Stimulated activated naive B cell treated with anti-CD40 and anti-IgM and Interleukin-4, amounts not matched to agents 10 μg/mL and 1 μg/mL and 100 μg/mL, for 72 hours (primary cell): ENCODE data around the gene HOXB9.
A peak's percentile ranks its signal among the peaks of the same experiment; 100 is the strongest.

Source experiments
- ATAC-seq, 2 donors: fragments of 150-1000 bp; cut with Tn5 transposase; replicated peaks; 2 replicates each; pipeline ENCODE4 v1.10.0; 2021; ENCODE audit warnings: moderate library complexity in 1 of 2
- DNase-seq: peaks from one replicate; pipeline ENCODE4 v3.0.0; 2021
- H3K27ac Mint-ChIP-seq: one replicate; pipeline ENCODE4 v1.8.0; 2022; ENCODE audit warnings: mild to moderate bottlenecking, mixed read lengths
- H3K27me3 Mint-ChIP-seq, 2 donors: one replicate each; pipeline ENCODE4 v1.8.0; 2022; ENCODE audit warnings: mixed read lengths in 2 of 2
- H3K36me3 Mint-ChIP-seq, 2 donors: one replicate each; pipeline ENCODE4 v1.8.0; 2022; ENCODE audit warnings: mixed read lengths in 2 of 2, mild to moderate bottlenecking in 1 of 2
- H3K4me1 Mint-ChIP-seq, 2 donors: one replicate each; pipeline ENCODE4 v1.8.0; 2022; ENCODE audit warnings: mixed read lengths in 2 of 2, mild to moderate bottlenecking in 1 of 2
- H3K4me3 Mint-ChIP-seq, 2 donors: one replicate each; pipeline ENCODE4 v1.8.0; 2022; ENCODE audit warnings: mild to moderate bottlenecking in 2 of 2, mixed read lengths in 2 of 2, moderate library complexity in 1 of 2
- H3K9me3 Mint-ChIP-seq, 2 donors: one replicate each; pipeline ENCODE4 v1.8.0; 2022; ENCODE audit warnings: mixed read lengths in 2 of 2, mild to moderate bottlenecking in 1 of 2

HOXB9 gene

GRCh38 chr17:48626245-48627117 lies at the start of gene HOXB9:
Gene HOXB9, minus strand, starts transcription at chr17:48626358. Its CDS starts 89 bp downstream, at chr17:48626269.
- no peaks in the 10 kb centered on the region for H3K36me3 Mint-ChIP-seq
- no peak for DNase-seq
- peaks cover 9 to 19% of the 10 kb centered on the region in 2 donors for H3K4me1 Mint-ChIP-seq
- peak within 1 kb of the TSS; percentile 78 to 89 for H3K4me3 Mint-ChIP-seq
- H3K27ac Mint-ChIP-seq = peak within 1 kb of the TSS; percentile 90
- H3K27me3 Mint-ChIP-seq = peaks cover 76 to 92% of the 10 kb centered on the region in 2 donors
- no peaks in the 10 kb centered on the region for H3K9me3 Mint-ChIP-seq
- ATAC-seq = no peak

GRCh38 chr17:48672340-48672739 lies 46.2 kb upstream of the HOXB9 start:
- DNase-seq (no peak), ATAC-seq (no peak)
- no peak overlapping the region for H3K27ac Mint-ChIP-seq
- H3K27me3 Mint-ChIP-seq = peaks cover 41 to 52% of the 10 kb centered on the region in 2 donors
- peaks cover 2 to 6% of the 10 kb centered on the region in 2 donors for H3K4me1 Mint-ChIP-seq
- H3K9me3 Mint-ChIP-seq = no peaks in the 10 kb centered on the region
- no peak overlapping the region for H3K4me3 Mint-ChIP-seq
- no peaks in the 10 kb centered on the region for H3K36me3 Mint-ChIP-seq

DNA sequence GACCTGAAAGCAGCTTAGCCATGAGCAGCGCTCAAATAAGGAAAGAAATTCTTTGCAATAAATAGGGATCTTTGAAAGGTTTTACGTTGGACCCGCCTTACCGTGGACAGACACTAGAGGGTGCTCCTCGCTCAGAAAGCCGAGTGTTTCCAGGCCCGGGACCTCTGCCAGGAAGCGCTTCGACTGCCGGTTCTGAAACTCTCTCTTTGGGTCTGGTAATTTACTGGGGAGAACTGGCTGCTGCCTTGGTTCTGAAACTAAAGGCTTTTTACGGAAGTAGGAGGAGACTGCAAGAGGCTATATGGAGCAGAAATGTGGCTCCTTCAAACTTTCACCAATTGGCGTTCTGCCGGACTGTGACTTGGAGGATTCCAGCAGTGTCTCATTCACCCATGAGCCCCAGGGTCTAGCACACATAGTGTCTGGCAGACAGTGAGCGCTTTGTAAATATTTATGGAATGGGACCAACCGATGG lies 45.6 kb upstream of the HOXB9 start:
- Mint-ChIP-seq H3K27me3 (peaks cover 39 to 49% of the 10 kb centered on the region in 2 donors), H3K36me3 (no peaks in the 10 kb centered on the region), H3K4me3 (peak overlapping the region; percentile 58 to 65), H3K4me1 (peaks cover 2 to 6% of the 10 kb centered on the region in 2 donors), H3K27ac (peak overlapping the region; percentile 51), H3K9me3 (no peaks in the 10 kb centered on the region)
- peak; percentile 20 for DNase-seq
- peak; percentile 45 to 47 for ATAC-seq

DNA sequence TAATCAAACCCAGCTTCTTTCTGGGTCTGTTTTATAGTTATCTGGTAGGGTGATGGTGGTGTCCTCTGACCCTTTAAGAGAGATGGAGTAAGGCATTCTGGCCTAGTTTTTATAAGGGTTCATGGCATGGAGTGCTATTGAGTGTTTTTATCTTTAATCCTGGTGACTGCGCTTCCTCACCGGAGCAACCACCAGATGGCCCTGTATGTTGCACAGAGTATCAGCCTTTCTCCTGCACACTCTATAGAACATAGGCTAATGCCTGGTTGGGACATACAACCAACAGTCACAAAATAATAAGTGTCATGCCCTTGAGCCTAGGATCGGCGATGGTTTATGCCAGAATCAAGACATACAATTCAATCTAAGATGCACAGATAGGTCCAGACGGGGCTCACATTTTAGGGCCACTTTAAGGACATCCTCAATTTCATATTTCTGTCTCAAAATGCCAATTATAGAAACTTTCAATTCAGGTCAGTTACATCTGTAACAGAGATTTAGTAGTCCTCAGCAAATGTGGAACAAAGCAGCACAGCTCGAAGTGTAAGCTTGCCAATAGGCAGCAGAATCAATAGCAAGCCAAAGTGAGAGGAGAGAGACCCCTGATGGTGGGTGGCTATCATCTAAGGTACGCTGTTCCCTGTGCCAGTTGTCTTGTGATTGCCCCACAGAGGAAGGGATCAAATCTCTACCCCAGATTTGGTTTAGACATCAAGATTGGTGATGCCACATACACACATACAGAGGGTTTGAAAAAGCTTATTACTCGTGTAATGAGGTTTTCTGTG lies 37.2 kb upstream of the HOXB9 start:
- H3K27me3 Mint-ChIP-seq = peaks cover 29 to 42% of the 10 kb centered on the region in 2 donors
- no peak overlapping the region for H3K27ac Mint-ChIP-seq
- no peaks in the 10 kb centered on the region for H3K4me1 Mint-ChIP-seq
- H3K9me3 Mint-ChIP-seq = no peaks in the 10 kb centered on the region
- no peaks in the 10 kb centered on the region for H3K36me3 Mint-ChIP-seq
- DNase-seq = no peak
- no peak for ATAC-seq
- H3K4me3 Mint-ChIP-seq = no peak overlapping the region

DNA sequence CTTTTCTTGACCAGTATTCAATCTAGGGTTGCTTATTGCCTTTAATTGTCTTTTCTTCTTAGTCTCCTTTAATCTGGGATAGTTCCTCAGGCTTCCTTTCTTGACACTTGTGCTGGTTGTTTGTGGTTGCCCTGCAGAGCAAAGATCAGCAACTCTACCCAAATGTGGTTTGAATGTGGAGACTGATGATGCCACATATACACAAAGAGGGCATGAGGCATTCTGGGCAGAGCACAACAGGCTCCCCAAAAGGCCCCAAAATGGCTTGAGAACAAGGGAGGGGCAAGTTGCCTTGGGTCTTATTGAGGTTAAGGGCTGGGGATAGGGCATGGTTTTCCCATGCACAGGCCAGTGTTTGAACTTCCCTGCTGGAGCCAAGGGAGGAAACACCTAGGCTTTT lies 29.8 kb upstream of the HOXB9 start:
- no peak overlapping the region for H3K4me3 Mint-ChIP-seq
- ATAC-seq (no peak), DNase-seq (no peak)
- H3K27me3 Mint-ChIP-seq = peaks cover 13% of the 10 kb centered on the region in 2 donors
- H3K27ac Mint-ChIP-seq = no peak overlapping the region
- H3K4me1 Mint-ChIP-seq = no peaks in the 10 kb centered on the region
- H3K9me3 Mint-ChIP-seq = no peaks in the 10 kb centered on the region
- H3K36me3 Mint-ChIP-seq = no peaks in the 10 kb centered on the region

- Mint-ChIP-seq H3K9me3 (no peaks in the 10 kb centered on the region), H3K4me1 (peaks cover 15 to 23% of the 10 kb centered on the region in 2 donors), H3K27ac (no peak overlapping the region), H3K4me3 (no peak overlapping the region), H3K36me3 (no peaks in the 10 kb centered on the region), H3K27me3 (peaks cover 49 to 56% of the 10 kb centered on the region in 2 donors)
- no peak for DNase-seq
- ATAC-seq = no peak
Observed at GRCh38 chr17:48649741-48650140, 23.6 kb upstream of the HOXB9 start.

- Mint-ChIP-seq H3K4me3 (peak overlapping the region; percentile 75 to 81), H3K4me1 (peaks cover 15 to 23% of the 10 kb centered on the region in 2 donors), H3K27ac (peak overlapping the region; percentile 51), H3K27me3 (peaks cover 61 to 73% of the 10 kb centered on the region in 2 donors), H3K9me3 (no peaks in the 10 kb centered on the region), H3K36me3 (no peaks in the 10 kb centered on the region)
- ATAC-seq (no peak), DNase-seq (no peak)
Observed at GRCh38 chr17:48647963-48648245, 21.7 kb upstream of the HOXB9 start.

DNA sequence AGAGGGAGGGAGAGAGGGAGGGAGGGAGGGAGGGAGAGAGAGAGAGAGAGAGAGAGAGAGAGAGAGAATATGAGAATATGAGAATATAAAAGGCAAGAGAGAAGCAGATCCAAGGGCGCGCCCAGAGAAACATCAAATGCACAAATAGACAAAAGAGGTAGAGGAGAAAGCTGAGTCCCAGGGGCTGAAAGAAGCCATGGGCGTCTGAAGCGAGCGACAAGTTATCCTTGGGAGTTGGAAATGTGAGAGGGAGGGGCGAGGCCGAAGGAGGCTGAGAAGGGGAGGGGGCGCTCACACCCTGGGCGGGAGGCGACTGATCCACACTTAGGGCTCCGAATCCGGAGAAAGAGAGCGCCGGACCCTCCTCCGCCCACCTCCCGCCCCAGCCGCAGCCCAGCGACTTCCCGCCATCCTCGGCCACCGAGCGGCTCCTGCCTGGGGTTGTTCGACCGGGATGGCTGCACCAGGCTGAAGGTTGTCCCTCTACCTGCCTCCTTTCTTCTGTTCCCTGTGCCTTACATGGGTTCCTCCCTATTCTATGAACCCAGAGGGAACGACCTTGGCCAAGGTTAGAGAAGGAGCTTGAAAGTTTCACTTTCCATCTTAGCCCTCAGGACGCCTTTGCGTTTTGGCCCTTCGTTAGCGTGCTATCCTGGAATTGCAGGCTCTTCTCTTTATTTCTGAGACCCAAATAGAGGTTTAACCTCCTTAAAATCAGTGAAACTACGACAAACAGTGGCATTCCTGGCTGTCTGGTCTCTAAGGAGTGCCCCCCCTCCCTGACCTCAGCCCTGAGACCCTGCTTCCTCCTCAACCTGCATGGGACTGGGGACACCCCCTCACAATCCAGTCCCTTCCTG lies 21.2 kb upstream of the HOXB9 start:
- no peaks in the 10 kb centered on the region for H3K9me3 Mint-ChIP-seq
- DNase-seq (no peak), ATAC-seq (no peak)
- no peaks in the 10 kb centered on the region for H3K36me3 Mint-ChIP-seq
- peak overlapping the region; percentile 51 for H3K27ac Mint-ChIP-seq
- peak overlapping the region; percentile 75 to 81 for H3K4me3 Mint-ChIP-seq
- H3K4me1 Mint-ChIP-seq = peaks cover 17 to 29% of the 10 kb centered on the region in 2 donors
- H3K27me3 Mint-ChIP-seq = peaks cover 66 to 78% of the 10 kb centered on the region in 2 donors

- Mint-ChIP-seq H3K4me1 (peaks cover 23 to 38% of the 10 kb centered on the region in 2 donors), H3K4me3 (peak overlapping the region; percentile 75 to 81), H3K9me3 (no peaks in the 10 kb centered on the region), H3K27ac (no peak overlapping the region), H3K36me3 (peaks cover 0 to 5% of the 10 kb centered on the region in 2 donors), H3K27me3 (peaks cover 74 to 87% of the 10 kb centered on the region in 2 donors)
- peak; percentile 61 to 65 for ATAC-seq
- DNase-seq = no peak
Observed at GRCh38 chr17:48646183-48647102, 20.3 kb upstream of the HOXB9 start.

GRCh38 chr17:48645639-48646182 lies 19.6 kb upstream of the HOXB9 start:
- Mint-ChIP-seq H3K9me3 (no peaks in the 10 kb centered on the region), H3K36me3 (peaks cover 0 to 7% of the 10 kb centered on the region in 2 donors), H3K27me3 (peaks cover 80 to 91% of the 10 kb centered on the region in 2 donors), H3K4me1 (peaks cover 27 to 41% of the 10 kb centered on the region in 2 donors), H3K4me3 (peak overlapping the region; percentile 41 to 75), H3K27ac (no peak overlapping the region)
- ATAC-seq (no peak), DNase-seq (no peak)

DNA sequence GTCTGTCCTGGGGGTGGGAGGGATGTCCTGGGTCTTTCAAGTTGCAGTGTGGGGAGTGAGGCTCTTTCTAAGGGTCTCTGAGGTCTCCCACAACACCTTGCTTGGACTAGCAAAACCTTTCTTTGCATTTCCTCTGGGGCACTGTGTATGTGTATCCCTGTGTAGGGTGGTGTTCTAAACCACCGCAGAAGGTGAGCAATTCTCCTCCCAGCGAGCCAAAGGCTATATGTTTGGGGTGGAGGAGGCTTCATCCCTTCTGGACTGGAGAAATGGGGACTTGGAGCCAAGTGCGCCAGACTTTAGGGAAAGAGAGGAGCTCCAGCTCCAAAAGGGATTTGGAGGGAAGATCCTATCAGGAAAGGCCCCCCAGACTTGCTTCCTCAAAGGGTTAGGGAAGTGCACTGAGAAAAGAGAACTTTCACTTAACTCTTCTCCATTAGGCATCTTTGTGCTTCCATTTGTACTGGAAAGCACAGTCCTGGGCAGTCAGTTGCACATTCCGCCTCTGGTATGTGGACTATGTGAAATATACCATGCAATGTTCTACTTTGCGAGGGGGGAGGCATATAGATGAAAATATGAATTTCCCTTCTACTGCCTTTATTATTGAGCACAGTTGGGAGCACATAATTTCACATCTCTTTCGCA lies 18.9 kb upstream of the HOXB9 start:
- Mint-ChIP-seq H3K4me1 (peaks cover 27 to 41% of the 10 kb centered on the region in 2 donors), H3K27ac (no peak overlapping the region), H3K9me3 (no peaks in the 10 kb centered on the region), H3K4me3 (no peak overlapping the region), H3K36me3 (peaks cover 0 to 7% of the 10 kb centered on the region in 2 donors), H3K27me3 (peaks cover 78 to 88% of the 10 kb centered on the region in 2 donors)
- DNase-seq = no peak
- no peak for ATAC-seq

DNA sequence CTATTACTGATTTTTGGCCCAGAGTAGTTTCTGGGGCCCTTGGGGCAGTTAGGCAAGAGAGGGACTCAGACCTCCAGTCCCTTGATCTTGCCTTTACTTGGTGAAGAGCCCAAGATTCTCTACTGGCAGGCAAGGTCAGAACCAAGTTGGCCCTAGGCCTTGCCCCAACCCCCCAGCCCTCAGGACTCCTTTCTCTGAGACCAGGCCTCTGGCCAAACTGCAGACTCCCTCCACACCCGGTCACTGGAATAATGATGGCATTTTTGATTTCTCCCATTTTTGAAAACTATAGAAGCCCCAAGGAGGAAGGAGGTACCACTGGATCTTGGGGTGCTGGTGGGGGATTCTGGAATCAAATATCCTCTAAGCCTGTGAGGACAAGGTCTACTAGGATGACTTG lies 18.0 kb upstream of the HOXB9 start:
- Mint-ChIP-seq H3K27me3 (peaks cover 79 to 81% of the 10 kb centered on the region in 2 donors), H3K9me3 (no peaks in the 10 kb centered on the region), H3K4me1 (peaks cover 27 to 41% of the 10 kb centered on the region in 2 donors), H3K36me3 (peaks cover 0 to 7% of the 10 kb centered on the region in 2 donors), H3K4me3 (no peak overlapping the region), H3K27ac (no peak overlapping the region)
- DNase-seq = no peak
- ATAC-seq = no peak
